Inflammatory macrophage (primary cell): ENCODE data around the gene GTF3C1.
"Not testable (repeated sequence)": the region's sequence is repeated elsewhere in the genome, so short reads cannot be mapped to it uniquely, and the experiment has no call there.

ENCODE experiments used
- DNase-seq, 2 donors: peaks; one replicate each; pipeline ENCODE4 v3.0.0-alpha.2; 2020 to 2022

GTF3C1 gene

GRCh38 chr16:27461483-27462171 is 88.1 kb downstream of the GTF3C1 start:
- no peak for DNase-seq

DNA sequence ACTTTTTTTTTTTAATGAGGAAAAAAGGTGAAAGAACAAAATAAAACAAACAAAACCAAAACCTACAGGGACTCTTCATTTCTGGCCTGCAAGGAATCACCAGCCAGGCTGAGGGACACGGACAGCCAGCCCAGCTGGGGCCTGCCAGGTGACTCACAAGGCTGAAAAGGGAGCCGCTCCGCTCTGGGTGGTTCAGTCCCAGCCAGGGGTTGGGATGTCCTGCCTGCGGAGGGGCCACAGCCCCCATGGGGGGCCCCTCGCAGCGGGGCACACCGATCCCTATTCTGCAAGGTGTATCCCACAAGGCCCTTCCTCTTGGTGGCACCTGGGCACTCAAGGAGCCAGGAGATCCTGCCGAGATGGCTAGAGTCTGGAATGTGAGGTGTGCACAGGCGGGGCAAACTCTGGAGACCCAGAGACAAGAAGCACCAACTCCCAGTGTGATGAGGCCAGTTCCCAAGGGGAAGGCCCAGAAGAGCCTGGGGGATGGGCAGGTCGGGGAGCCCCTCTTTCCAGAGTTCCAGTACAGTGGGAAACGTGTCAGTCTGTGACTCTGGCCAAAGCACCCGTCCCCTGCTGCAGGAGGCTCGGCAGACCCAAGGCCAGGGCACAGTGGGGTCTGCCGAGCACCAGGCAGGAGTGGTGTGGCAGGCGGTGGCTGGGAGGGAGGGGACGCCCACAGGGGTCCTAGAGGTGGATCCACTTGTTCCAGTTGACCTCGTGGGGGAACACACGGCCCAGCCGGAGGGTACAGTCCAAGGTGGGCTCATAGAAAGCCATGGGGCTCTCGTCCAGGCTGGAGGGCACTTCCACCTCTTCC is 88.8 kb downstream of the GTF3C1 start:
- DNase-seq: no peak

GRCh38 chr16:27460213-27460612 is 89.5 kb downstream of the GTF3C1 start:
- no peak for DNase-seq

DNA sequence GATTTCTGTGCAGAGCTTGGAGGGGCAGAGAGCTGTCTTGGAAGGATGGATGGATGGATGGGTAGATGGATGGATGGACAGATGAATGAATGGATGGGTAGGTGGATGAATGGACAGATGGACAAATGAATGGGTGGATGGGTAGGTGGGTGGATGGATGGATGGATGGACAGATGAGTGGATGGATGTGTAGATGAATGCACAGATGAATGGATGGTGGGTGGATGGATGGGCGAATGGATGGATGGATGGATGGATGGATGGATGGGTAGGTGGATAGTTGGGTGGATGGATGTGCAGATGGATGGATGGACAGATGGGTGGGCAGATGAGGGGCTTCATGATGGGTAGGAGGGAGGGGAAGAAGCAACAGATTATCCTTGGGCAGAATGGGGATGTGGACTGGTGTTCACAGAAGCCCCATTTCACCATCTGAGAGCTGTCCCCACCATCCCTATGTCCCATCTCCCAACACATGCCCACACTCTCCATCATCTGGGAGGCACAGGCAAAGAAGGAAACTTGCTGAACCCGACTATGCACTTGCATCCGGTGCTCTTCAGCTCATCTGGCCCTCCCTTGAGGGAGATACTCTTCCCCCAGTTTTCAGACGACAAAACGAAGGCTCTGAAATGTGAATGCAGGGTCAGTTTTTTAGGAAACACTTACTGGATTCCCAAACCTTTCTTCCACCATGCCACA is 90.6 kb downstream of the GTF3C1 start:
- DNase-seq: no peak

DNA sequence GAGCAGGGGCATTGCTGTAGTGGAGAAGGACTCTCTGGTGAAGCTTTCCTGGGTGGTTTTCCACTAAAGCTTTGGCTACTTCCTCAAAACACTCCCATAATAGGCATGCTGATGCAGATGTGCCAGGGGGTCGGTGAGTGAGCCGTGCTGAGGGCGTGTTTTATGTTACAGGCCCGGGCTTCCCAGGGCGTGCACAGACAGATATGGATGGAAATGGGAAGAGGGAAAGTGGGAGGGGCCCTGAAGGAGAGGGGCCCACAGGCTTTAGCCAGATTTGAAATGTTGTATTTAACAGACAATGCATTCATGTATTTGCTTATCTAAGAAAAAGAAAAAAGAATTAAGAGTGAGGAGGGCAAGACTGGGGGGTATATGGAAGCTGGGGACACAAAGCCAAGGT is 91.5 kb downstream of the GTF3C1 start:
- DNase-seq: no peak

DNA sequence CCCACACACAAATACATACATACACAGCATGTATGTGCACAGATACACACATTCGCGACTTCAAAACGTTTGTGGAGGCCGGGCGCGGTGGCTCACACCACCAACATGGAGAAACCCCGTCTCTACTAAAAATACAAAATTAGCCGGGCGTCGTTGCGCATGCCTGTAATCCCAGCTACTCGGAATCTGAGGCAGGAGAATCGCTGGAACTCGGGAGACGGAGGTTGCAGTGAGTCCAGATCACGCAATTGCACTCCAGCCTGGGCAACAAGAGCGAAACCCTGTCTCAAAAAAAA is 92.2 kb downstream of the GTF3C1 start:
- DNase-seq: not testable (repeated sequence)

DNA sequence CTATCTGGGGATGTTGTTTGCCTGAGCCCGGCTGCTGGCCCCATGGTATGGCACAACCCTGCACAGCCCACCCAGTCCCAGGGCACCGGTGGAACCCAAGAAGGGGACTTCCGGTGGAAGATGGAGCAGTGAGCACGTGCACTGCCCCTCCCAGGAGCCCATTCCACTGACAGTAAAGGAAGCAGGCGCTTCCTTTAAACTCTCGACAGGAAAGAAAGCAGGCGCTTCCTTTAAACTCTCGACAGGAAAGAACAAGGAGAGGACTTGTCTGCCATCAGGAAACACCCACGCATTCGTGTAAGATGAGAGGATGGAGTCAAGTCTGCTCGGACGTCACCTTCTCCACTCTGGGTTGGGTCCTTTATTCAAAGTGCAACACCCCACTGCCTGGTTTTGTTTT is 94.0 kb downstream of the GTF3C1 start:
- no peak for DNase-seq

DNA sequence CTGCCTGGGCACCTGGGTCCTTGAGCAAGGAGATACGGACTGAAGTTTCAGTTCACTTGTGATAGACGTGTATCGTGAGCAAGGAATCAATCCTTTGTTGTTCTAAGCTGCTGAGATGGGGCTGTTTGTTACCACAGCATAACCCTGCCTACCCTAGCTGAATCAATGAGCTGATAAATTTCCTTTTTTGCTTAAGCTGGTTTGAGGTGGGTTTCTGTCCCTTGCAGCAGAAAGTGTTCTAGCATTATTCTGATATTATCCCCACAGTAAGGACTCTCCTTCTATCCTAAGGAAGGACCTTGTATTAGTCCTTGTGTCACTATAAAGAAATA is 96.3 kb downstream of the GTF3C1 start:
- DNase-seq: no peak

GRCh38 chr16:27452569-27453493 is 96.9 kb downstream of the GTF3C1 start:
- no peak for DNase-seq

GRCh38 chr16:27450196-27450549 is 99.5 kb downstream of the GTF3C1 start:
- DNase-seq: no peak

GRCh38 chr16:27449434-27450195 is 100.1 kb downstream of the GTF3C1 start:
- DNase-seq: no peak

GRCh38 chr16:27448532-27449433 is 100.9 kb downstream of the GTF3C1 start:
- no peak for DNase-seq

- no peak for DNase-seq
These were observed 102.4 kb downstream of the GTF3C1 start for GRCh38 chr16:27447301-27447700.

- DNase-seq: no peak
These were observed 103.0 kb downstream of the GTF3C1 start for GRCh38 chr16:27446721-27447120.

- DNase-seq: no peak
These were observed 104.1 kb downstream of the GTF3C1 start for GRCh38 chr16:27445502-27446175.

DNA sequence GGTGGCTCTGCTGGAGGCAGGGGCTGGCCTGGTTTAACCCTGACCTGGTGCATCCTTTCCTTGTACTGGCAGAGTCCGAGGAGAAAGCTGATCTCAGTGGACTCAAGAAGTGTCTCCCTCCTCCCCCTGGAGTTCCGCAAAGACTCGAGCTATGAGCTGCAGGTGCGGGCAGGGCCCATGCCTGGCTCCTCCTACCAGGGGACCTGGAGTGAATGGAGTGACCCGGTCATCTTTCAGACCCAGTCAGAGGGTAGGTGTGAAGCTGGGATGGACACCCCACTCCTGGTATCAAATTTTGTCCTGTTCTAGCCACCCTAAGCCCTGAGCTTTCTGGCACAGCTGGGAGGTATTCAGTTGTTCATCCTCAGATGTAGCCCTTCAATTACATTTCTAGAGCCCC is 105.2 kb downstream of the GTF3C1 start:
- no peak for DNase-seq

DNA sequence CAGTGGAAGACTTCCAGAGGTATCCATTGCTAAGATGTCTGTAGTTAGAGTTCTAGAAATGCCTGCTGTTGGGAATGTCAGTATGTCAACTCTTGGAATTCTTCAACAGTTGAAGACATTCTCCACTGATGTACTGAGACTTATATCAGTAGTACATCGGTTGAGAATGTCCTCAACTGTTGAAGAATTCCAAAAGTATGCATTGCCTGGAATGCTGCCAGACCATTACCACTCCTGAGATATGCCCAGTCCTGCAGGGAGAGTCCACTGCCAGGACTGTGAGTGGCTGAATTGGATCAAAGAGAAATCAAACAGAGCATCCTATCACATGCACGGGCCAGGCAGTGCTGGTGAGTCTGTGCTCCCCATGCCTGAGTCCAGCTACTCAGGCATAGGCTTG is 105.7 kb downstream of the GTF3C1 start:
- DNase-seq: no peak

GRCh38 chr16:27441998-27442397 is 107.7 kb downstream of the GTF3C1 start:
- no peak for DNase-seq

- no peak for DNase-seq
These were observed 108.4 kb downstream of the GTF3C1 start for GRCh38 chr16:27441276-27441675.

GRCh38 chr16:27439271-27440018 is 110.3 kb downstream of the GTF3C1 start:
- DNase-seq: no peak
